RWPE2 (cell line): Measurements from ENCODE around the gene DNAJB11.

Source experiments
- ATAC-seq: fragments of 200-7000 bp; cut with Tn5 transposase; 3 replicates; pipeline ENCODE4 v1.9.1; 2021; ENCODE audit warnings: low read depth
- DNase-seq: peaks from one replicate; pipeline ENCODE4 v3.0.0-alpha.2; 2020; ENCODE audit warnings: low spot score
- H3K27ac ChIP-seq: fragments of 450-650 bp; 2 replicates; pipeline ENCODE4 v1.5.1; 2017; ENCODE audit warnings: mild to moderate bottlenecking; ENCODE audit not compliant: poor library complexity, severe bottlenecking
- H3K27me3 ChIP-seq: fragments of 250-450 bp; sonication (Bioruptor Pico); 2 replicates; pipeline ENCODE4 v1.5.1; 2021; ENCODE audit warnings: mild to moderate bottlenecking, moderate library complexity; ENCODE audit not compliant: insufficient read depth, poor library complexity, severe bottlenecking
- H3K36me3 ChIP-seq: fragments of 250-450 bp; sonication (Bioruptor Pico); 2 replicates; pipeline ENCODE4 v1.5.1; 2020; ENCODE audit warnings: low read depth, mild to moderate bottlenecking, moderate library complexity
- H3K4me1 ChIP-seq: fragments of 250-450 bp; sonication (Bioruptor Pico); 2 replicates; pipeline ENCODE4 v1.5.1; 2021; ENCODE audit warnings: mild to moderate bottlenecking, moderate library complexity; ENCODE audit not compliant: insufficient read depth, poor library complexity, severe bottlenecking
- H3K4me3 ChIP-seq: fragments of 250-450 bp; sonication (Bioruptor Pico); 2 replicates; pipeline ENCODE4 v1.5.1; 2021; ENCODE audit warnings: mild to moderate bottlenecking, moderate library complexity; ENCODE audit not compliant: severe bottlenecking
- H3K9me3 ChIP-seq: fragments of 250-450 bp; sonication (Bioruptor Pico); 2 replicates; pipeline ENCODE4 v1.5.1; 2021; ENCODE audit warnings: mild to moderate bottlenecking, moderate library complexity; ENCODE audit not compliant: severe bottlenecking
- TF ChIP-seq, protein P1 (sequence below): fragments of 450-650 bp; IDR thresholded peaks from one replicate; pipeline ENCODE4 v1.5.1; 2017; ENCODE audit warnings: mild to moderate bottlenecking, moderate library complexity; ENCODE audit not compliant: poor library complexity, severe bottlenecking

DNAJB11 gene

DNA sequence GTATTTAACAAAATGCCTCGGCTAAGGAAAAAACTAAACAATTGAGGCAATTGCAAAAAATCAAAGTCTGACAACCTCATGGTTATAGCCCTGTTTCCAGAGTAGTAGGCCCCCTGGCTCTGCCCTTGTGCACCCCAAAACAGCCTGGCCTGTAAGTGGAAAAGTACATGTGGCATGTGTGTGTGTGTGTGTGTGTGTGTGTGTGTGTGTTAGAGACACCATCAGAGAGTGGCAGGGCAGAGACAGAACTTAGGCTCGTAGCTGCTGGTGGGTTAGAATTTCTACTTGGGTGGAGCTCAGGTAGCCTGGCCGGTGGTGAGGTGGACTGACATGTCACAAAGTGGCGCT, 28.2 kb downstream of the DNAJB11 start:
- Histone ChIP-seq H3K4me3 (no peak overlapping the region), H3K27ac (no peak overlapping the region), H3K9me3 (no peaks in the 10 kb centered on the region), H3K27me3 (no peaks in the 10 kb centered on the region), H3K36me3 (no peaks in the 10 kb centered on the region), H3K4me1 (peaks cover 4% of the 10 kb centered on the region)
- TF ChIP-seq, protein P1, sequence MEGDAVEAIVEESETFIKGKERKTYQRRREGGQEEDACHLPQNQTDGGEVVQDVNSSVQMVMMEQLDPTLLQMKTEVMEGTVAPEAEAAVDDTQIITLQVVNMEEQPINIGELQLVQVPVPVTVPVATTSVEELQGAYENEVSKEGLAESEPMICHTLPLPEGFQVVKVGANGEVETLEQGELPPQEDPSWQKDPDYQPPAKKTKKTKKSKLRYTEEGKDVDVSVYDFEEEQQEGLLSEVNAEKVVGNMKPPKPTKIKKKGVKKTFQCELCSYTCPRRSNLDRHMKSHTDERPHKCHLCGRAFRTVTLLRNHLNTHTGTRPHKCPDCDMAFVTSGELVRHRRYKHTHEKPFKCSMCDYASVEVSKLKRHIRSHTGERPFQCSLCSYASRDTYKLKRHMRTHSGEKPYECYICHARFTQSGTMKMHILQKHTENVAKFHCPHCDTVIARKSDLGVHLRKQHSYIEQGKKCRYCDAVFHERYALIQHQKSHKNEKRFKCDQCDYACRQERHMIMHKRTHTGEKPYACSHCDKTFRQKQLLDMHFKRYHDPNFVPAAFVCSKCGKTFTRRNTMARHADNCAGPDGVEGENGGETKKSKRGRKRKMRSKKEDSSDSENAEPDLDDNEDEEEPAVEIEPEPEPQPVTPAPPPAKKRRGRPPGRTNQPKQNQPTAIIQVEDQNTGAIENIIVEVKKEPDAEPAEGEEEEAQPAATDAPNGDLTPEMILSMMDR = no peak
- no peak for DNase-seq
- no peak for ATAC-seq

- TF ChIP-seq, protein P1 = no peak
- DNase-seq = no peak
- Histone ChIP-seq H3K4me3 (no peak overlapping the region), H3K4me1 (peaks cover 4% of the 10 kb centered on the region), H3K9me3 (no peaks in the 10 kb centered on the region), H3K36me3 (no peaks in the 10 kb centered on the region), H3K27me3 (no peaks in the 10 kb centered on the region), H3K27ac (no peak overlapping the region)
- no peak for ATAC-seq
Observed at GRCh38 chr3:186599142-186599784, 28.7 kb downstream of the DNAJB11 start.

GRCh38 chr3:186599785-186600166, 29.3 kb downstream of the DNAJB11 start:
- ATAC-seq = no peak
- no peak for DNase-seq
- peaks cover 4% of the 10 kb centered on the region for H3K4me1 ChIP-seq
- no peaks in the 10 kb centered on the region for H3K36me3 ChIP-seq
- H3K27me3 ChIP-seq = no peaks in the 10 kb centered on the region
- H3K4me3 ChIP-seq = no peak overlapping the region
- H3K27ac ChIP-seq = no peak overlapping the region
- H3K9me3 ChIP-seq = no peaks in the 10 kb centered on the region
- TF ChIP-seq, protein P1 = no peak

GRCh38 chr3:186600896-186601295, 30.4 kb downstream of the DNAJB11 start:
- Histone ChIP-seq H3K36me3 (no peaks in the 10 kb centered on the region), H3K9me3 (no peaks in the 10 kb centered on the region), H3K27me3 (no peaks in the 10 kb centered on the region), H3K27ac (no peak overlapping the region), H3K4me1 (peaks cover 8% of the 10 kb centered on the region), H3K4me3 (no peak overlapping the region)
- ATAC-seq = no peak
- no peak for DNase-seq
- TF ChIP-seq, protein P1 = no peak

- Histone ChIP-seq H3K4me3 (no peak overlapping the region), H3K4me1 (peaks cover 3% of the 10 kb centered on the region), H3K27me3 (no peaks in the 10 kb centered on the region), H3K27ac (no peak overlapping the region), H3K36me3 (no peaks in the 10 kb centered on the region), H3K9me3 (no peaks in the 10 kb centered on the region)
- no peak for DNase-seq
- TF ChIP-seq, protein P1 = no peak
- ATAC-seq = no peak
Observed at GRCh38 chr3:186603159-186603558, 32.6 kb downstream of the DNAJB11 start.
